Measurements from ENCODE around the gene SCGB2A2. TPM values are rescaled to one million over a fixed set of nuclear protein-coding genes. Genes with fewer than 3 reads are reported as not detected.

Gene SCGB2A2
- total and polyA plus RNA-seq, 9 of the 15 experiments (the other 6 are each of a cell fraction or from before 2014, with no cell fraction given): not detected

DNA sequence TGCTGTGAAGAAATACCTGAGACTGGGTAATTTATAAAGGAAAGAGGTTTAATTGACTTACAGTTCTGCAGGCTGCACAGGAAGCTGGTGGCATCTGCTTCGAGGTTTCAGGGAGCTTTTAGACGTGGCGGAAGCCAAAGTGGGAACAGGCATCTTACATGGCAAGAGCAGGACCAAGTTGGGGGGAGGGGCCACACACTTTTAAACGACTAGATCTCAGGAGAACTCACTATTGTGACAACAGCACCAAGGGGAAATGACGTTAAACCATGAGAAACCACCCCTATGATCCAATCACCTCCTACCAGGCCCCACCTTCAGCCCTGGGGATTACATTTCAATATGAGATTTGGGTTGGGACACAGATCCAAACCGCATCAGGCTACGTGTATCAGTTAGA is 40.0 kb downstream of the SCGB2A2 start (continued):
- TF ChIP-seq, protein P1, sequence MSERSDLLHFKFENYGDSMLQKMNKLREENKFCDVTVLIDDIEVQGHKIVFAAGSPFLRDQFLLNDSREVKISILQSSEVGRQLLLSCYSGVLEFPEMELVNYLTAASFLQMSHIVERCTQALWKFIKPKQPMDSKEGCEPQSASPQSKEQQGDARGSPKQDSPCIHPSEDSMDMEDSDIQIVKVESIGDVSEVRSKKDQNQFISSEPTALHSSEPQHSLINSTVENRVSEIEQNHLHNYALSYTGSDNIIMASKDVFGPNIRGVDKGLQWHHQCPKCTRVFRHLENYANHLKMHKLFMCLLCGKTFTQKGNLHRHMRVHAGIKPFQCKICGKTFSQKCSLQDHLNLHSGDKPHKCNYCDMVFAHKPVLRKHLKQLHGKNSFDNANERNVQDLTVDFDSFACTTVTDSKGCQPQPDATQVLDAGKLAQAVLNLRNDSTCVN (CRISPR knock-in tag; IDR thresholded peaks at IDR 0.05): no peak
- TF ChIP-seq, protein P2, sequence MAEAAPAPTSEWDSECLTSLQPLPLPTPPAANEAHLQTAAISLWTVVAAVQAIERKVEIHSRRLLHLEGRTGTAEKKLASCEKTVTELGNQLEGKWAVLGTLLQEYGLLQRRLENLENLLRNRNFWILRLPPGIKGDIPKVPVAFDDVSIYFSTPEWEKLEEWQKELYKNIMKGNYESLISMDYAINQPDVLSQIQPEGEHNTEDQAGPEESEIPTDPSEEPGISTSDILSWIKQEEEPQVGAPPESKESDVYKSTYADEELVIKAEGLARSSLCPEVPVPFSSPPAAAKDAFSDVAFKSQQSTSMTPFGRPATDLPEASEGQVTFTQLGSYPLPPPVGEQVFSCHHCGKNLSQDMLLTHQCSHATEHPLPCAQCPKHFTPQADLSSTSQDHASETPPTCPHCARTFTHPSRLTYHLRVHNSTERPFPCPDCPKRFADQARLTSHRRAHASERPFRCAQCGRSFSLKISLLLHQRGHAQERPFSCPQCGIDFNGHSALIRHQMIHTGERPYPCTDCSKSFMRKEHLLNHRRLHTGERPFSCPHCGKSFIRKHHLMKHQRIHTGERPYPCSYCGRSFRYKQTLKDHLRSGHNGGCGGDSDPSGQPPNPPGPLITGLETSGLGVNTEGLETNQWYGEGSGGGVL (CRISPR knock-in tag; IDR thresholded peaks at IDR 0.05): no peak
- no peak for TF ChIP-seq PML (IDR thresholded peaks at IDR 0.05; ENCODE audit: low read length)
- TF ChIP-seq MAFK (IDR thresholded peaks at IDR 0.05; ENCODE audit: low read length): no peak
- no peak for TF ChIP-seq SIN3B (IDR thresholded peaks at IDR 0.05; ENCODE audit: low read depth)
- no peak for TF ChIP-seq CHCHD3 (CRISPR knock-in tag; IDR thresholded peaks at IDR 0.05)

DNA sequence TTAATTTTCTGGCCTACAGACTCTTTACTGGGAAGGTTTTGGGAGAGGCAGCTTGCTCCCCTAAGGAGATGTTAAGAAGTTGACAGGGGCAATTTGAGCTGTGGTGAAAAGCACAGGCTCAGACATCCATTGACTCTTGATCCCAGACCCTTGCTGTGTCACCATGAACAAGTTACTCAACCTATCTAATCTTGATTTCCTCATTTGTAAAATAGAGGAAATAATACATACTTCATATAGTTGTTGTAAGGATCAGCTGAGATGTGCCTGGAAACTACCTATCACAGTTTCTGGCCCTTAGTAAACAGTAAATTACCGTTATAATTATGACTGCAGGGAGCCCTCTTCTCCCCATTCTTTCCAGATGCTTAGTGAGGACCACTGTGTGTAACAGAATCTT is 45.5 kb downstream of the SCGB2A2 start:
- POLR2A ChIA-PET: interaction anchor here (0.6 to 0.8 kb wide), 3 partner anchors 18 to 181 kb away, joined by 3 to 4 read pairs (median 3); no protein-coding TSS in a partner anchor
- Histone ChIP-seq H3K79me2 (ENCODE audit: control insufficient read depth, insufficient read depth, low read length) (no peaks in the 10 kb centered on the region), H3K4me2 (ENCODE audit: insufficient read depth, low read length) (no peak overlapping the region), H2AFZ (ENCODE audit: low read depth, low read length) (no peak overlapping the region), H3K9me1 (ENCODE audit: control insufficient read depth, insufficient read depth, low read length) (no peaks in the 10 kb centered on the region), H3K27ac (ENCODE audit: extremely low read depth, low read depth, low read length) (no peak overlapping the region), H3K4me1 (replicated peaks in 1 of 2; ENCODE audit: control insufficient read depth in 2 of 2, insufficient read depth in 2 of 2, low read length in 2 of 2) (peaks cover 0 to 4% of the 10 kb centered on the region in 2 experiments; a peak in 2 of 5 replicates), H3K4me3 (no peak overlapping the region), H3K27me3 (ENCODE audit: control insufficient read depth in 2 of 2, insufficient read depth in 2 of 2, low read length in 2 of 2) (peaks cover 31 to 33% of the 10 kb centered on the region in 2 experiments), H3K9ac (ENCODE audit: insufficient read depth in 1 of 2, low read depth in 2 of 2, low read length in 2 of 2) (no peak overlapping the region), H4K20me1 (replicated peaks; ENCODE audit: control insufficient read depth, insufficient read depth, low read length) (no peaks in the 10 kb centered on the region), H3K36me3 (ENCODE audit: control insufficient read depth, insufficient read depth, low read length) (no peaks in the 10 kb centered on the region), H3K9me3 (replicated peaks; ENCODE audit: control insufficient read depth, insufficient read depth, low read depth, low read length) (no peaks in the 10 kb centered on the region)
- BruUV-seq (replicated peaks): no TSS peak
- CTCF ChIA-PET (ENCODE audit: low intra/inter-chr PET ratio): interaction anchor here (0.6 kb wide), 1 partner anchor 451 kb away, joined by 4 read pairs; no protein-coding TSS in a partner anchor
- DNase-seq (ENCODE audit: extremely low read depth in 1 of 4, low spot score in 3 of 4) (no peak), ATAC-seq (no peak), FAIRE-seq (no peak)
- WGBS (ENCODE audit: insufficient coverage, low coverage, missing lambda C conversion rate): 6% methylated on average over 1 of the region's 1 CpG
- intact Hi-C loops (cut with micrococcal nuclease) (no loop called here), in situ Hi-C loops (cut with MboI) (loop anchor here (10.0 kb wide), 1 partner anchor 101 kb away; no protein-coding TSS in a partner anchor)
- TF ChIP-seq, protein P3, sequence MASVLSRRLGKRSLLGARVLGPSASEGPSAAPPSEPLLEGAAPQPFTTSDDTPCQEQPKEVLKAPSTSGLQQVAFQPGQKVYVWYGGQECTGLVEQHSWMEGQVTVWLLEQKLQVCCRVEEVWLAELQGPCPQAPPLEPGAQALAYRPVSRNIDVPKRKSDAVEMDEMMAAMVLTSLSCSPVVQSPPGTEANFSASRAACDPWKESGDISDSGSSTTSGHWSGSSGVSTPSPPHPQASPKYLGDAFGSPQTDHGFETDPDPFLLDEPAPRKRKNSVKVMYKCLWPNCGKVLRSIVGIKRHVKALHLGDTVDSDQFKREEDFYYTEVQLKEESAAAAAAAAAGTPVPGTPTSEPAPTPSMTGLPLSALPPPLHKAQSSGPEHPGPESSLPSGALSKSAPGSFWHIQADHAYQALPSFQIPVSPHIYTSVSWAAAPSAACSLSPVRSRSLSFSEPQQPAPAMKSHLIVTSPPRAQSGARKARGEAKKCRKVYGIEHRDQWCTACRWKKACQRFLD (CRISPR knock-in tag; IDR thresholded peaks at IDR 0.05): no peak
- no peak for TF ChIP-seq CSDE1 (IDR thresholded peaks at IDR 0.05)
- TF ChIP-seq NFIX (CRISPR knock-in tag; IDR thresholded peaks at IDR 0.05; ENCODE audit: low read depth): no peak
- no peak for TF ChIP-seq MBD2 (IDR thresholded peaks at IDR 0.05; ENCODE audit: borderline replicate concordance, low read depth)
- TF ChIP-seq RBM15 (IDR thresholded peaks at IDR 0.05; ENCODE audit: insufficient read depth, low read length): no peak
- TF ChIP-seq ZNF23 (CRISPR knock-in tag; IDR thresholded peaks at IDR 0.05): no peak
- TF ChIP-seq, protein P4, sequence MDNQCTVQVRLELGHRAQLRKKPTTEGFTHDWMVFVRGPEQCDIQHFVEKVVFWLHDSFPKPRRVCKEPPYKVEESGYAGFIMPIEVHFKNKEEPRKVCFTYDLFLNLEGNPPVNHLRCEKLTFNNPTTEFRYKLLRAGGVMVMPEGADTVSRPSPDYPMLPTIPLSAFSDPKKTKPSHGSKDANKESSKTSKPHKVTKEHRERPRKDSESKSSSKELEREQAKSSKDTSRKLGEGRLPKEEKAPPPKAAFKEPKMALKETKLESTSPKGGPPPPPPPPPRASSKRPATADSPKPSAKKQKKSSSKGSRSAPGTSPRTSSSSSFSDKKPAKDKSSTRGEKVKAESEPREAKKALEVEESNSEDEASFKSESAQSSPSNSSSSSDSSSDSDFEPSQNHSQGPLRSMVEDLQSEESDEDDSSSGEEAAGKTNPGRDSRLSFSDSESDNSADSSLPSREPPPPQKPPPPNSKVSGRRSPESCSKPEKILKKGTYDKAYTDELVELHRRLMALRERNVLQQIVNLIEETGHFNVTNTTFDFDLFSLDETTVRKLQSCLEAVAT (IDR thresholded peaks at IDR 0.05): no peak
- TF ChIP-seq TAF9B (IDR thresholded peaks at IDR 0.05; ENCODE audit: partially characterized antibody): no peak
- no peak for TF ChIP-seq BDP1 (IDR thresholded peaks at IDR 0.05; ENCODE audit: insufficient read depth, insufficient read length)
- no peak for TF ChIP-seq ZNF121 (CRISPR knock-in tag; conservative IDR thresholded peaks at IDR 0.05)
- no peak for TF ChIP-seq HNRNPLL (IDR thresholded peaks at IDR 0.05; ENCODE audit: low read depth, low read length, poor library complexity, severe bottlenecking)

Data from K562 (cell line).